IMR-90 (cell line): ENCODE data around the gene SLC26A1.

Source experiments
- POLR2A ChIP-seq: IDR thresholded peaks from 2 replicates; pipeline ENCODE4 v1.6.1; 2012; ENCODE audit warnings: mild to moderate bottlenecking, low read depth, low read length
- RAD21 ChIP-seq: IDR thresholded peaks from 2 replicates; pipeline ENCODE4 v1.6.1; 2012; ENCODE audit warnings: low read length, improper control_type of control experiment
- RFX5 ChIP-seq: IDR thresholded peaks from 2 replicates; pipeline ENCODE4 v1.8.0; 2012; ENCODE audit warnings: low read depth, mild to moderate bottlenecking, low read length, moderate library complexity
- TF ChIP-seq, protein P1 (sequence below): conservative IDR thresholded peaks from 2 replicates; pipeline ENCODE4 v1.5.1; 2012; ENCODE audit warnings: mild to moderate bottlenecking, low read depth, low read length, improper control_type of control experiment

DNA sequence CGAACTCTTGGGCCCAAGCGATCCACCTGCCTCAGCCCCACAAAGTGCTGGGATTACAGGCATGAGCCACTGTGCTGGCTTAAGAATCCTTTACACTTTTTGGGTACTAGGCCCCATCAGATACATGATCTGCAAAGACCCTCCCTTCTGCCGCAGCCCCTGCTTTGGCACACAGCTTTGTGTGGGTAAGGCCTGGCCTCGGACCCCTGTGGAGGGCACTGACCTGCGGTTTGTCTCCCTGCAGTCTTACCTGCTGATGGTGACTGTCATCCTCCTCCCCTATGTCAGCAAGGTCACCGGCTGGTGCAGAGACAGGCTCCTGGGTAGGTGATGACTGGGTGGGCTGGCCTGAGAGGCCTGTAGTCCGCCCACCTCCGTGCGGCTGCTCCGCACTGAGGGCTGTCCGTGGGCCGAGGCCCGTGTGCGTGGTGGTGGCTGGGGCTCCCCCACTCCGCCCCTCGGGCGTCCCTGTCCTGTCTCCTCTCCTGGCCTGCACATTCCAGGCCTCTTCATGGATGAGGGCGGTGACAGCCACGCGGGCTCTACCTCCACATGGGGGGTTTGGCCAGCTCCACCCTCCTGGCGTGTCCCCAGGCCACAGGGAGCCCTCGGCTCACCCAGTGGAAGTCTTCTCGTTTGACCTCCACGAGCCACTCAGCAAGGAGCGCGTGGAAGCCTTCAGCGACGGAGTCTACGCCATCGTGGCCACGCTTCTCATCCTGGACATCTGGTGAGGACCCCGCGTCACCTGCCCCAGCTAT is 37.9 kb downstream of the SLC26A1 start:
- TF ChIP-seq RAD21 (no peak), RFX5 (no peak), POLR2A (no peak)
- TF ChIP-seq, protein P1, sequence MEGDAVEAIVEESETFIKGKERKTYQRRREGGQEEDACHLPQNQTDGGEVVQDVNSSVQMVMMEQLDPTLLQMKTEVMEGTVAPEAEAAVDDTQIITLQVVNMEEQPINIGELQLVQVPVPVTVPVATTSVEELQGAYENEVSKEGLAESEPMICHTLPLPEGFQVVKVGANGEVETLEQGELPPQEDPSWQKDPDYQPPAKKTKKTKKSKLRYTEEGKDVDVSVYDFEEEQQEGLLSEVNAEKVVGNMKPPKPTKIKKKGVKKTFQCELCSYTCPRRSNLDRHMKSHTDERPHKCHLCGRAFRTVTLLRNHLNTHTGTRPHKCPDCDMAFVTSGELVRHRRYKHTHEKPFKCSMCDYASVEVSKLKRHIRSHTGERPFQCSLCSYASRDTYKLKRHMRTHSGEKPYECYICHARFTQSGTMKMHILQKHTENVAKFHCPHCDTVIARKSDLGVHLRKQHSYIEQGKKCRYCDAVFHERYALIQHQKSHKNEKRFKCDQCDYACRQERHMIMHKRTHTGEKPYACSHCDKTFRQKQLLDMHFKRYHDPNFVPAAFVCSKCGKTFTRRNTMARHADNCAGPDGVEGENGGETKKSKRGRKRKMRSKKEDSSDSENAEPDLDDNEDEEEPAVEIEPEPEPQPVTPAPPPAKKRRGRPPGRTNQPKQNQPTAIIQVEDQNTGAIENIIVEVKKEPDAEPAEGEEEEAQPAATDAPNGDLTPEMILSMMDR, result no peak
